Subcutaneous adipose tissue (tissue), 4 donors: ENCODE measurements around the gene SBK2. TPM values are rescaled to one million over a fixed set of nuclear protein-coding genes. Genes with fewer than 3 reads are reported as not detected.

Experiments
- total RNA-seq, 4 donors: library from RNA; depleted of rRNA; stranded (reverse); fragments of >200 nt; gene quantifications; one replicate each; pipeline ENCODE4 v1.1.0, GENCODE V29; 2016
- TF ChIP-seq, protein P1 (sequence below): fragments of 450-650 bp; IDR thresholded peaks from one replicate; pipeline ENCODE4 v1.5.1; 2016; ENCODE audit warnings: low read depth, mild to moderate bottlenecking, control low read depth, antibody characterized with exemption, moderate library complexity

SBK2 gene
- total RNA-seq, 4 donors from 2014 or later: not detected

DNA sequence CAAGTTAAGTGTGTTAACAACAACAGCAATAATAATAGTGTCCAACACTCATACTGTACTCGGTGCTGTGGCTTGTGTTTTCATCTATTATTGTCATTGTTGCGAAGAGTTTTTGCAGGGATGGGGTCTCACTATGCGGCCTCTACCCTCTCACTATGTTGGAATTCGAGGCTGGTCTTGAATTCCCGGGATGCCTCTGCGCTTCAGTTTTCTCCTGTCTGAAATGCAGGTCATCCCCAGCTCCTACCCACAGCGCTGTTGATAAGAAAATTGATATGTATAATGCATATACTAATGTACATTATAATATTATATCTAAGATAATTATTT is 13.4 kb upstream of the SBK2 start:
- TF ChIP-seq, protein P1, sequence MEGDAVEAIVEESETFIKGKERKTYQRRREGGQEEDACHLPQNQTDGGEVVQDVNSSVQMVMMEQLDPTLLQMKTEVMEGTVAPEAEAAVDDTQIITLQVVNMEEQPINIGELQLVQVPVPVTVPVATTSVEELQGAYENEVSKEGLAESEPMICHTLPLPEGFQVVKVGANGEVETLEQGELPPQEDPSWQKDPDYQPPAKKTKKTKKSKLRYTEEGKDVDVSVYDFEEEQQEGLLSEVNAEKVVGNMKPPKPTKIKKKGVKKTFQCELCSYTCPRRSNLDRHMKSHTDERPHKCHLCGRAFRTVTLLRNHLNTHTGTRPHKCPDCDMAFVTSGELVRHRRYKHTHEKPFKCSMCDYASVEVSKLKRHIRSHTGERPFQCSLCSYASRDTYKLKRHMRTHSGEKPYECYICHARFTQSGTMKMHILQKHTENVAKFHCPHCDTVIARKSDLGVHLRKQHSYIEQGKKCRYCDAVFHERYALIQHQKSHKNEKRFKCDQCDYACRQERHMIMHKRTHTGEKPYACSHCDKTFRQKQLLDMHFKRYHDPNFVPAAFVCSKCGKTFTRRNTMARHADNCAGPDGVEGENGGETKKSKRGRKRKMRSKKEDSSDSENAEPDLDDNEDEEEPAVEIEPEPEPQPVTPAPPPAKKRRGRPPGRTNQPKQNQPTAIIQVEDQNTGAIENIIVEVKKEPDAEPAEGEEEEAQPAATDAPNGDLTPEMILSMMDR: no peak

DNA sequence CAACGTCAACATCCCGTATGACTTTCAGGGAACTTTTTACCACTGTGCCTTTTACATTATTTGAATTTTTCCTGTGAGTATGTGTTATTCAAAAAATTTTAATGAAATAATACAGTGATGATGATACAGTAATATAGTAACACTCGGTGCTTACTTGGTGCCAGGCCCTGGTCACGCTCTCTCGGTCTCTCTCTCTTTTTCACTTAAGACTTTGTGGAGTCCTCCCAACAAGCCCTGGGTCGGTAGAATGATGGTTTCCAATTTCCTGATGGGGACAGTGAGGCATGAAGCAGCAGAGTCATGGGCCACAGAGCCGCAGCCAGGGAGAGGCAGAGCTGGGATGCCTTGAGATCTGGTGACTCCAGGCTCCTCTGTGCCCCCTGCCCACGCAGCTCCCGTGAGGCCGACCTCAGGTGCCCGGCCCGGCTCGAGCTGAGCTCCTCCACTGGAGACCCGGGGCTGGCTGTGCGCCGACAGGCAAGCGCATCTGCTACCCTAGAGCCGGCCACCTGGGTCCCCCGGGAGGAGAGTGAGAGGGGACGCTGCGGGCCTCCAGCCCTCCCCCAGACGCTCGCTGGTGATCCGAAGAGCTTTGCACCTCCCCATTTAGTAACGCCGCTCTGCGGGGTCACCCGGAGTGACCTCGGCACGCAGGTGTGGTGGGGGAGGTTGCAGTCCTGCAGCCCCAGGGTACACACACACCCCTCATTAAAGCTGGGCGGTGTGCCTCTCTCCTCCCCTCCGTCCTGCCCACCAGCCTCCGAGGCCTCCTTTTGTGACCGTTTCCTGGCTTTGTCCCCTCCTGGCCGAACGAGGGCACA is 12.8 kb upstream of the SBK2 start:
- TF ChIP-seq, protein P1: no peak

DNA sequence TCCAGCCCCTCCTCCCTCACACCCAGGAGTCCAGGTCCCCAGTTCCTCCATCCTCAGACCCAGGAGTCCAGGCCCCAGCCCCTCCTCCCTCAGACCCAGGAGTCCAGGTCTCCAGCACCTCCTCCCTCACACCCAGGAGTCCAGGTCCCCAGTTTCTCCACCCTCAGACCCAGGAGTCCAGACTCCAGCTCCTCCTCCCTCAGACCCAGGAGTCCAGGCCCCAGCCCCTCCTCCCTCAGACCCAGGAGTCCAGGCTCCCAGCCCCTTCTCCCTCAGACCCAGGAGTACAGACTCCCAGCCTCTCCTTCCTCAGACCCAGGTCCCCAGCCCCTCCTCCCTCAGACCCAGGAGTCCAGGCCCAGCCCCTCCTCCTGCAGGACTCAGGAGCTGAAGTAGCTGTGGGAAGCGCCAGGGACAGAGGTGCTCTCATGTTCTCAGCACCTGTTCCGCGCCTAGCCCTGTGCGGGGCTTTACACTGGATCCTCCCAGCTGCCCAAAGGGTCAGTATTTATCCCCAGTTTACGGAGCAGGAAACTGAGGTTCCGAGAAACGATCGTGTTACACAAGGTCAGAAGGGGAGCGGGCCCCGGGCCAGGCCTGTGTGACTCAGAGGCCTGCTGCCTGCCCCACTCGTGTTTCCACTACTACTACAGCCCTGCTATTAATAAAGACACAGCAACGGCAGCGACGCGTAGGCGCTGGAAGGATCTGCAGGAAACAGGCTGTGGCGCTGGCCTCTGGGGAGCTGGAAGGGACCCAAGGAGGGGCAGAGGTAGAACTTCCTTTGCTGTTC is 10.1 kb upstream of the SBK2 start:
- TF ChIP-seq, protein P1: no peak

DNA sequence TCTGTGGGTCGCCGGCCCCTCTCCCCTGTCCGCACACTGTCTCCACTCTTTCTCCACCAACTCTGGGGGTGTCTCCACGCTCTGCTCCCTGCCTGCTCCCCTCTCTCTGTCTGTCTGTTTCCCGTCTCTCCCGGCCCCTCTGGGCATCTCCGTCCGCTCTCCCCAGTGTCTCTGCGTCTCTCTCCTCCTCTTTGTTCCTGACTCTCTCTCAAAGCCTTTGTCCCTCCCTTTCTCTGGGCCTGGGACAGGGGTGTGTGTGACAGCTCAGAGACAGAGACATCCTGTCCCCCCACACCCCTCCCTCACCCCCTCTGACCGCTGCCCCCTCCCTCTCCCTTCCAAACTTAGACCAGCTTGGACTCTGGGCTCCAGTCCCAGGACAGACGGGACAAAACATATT is 9.1 kb upstream of the SBK2 start:
- TF ChIP-seq, protein P1: no peak

DNA sequence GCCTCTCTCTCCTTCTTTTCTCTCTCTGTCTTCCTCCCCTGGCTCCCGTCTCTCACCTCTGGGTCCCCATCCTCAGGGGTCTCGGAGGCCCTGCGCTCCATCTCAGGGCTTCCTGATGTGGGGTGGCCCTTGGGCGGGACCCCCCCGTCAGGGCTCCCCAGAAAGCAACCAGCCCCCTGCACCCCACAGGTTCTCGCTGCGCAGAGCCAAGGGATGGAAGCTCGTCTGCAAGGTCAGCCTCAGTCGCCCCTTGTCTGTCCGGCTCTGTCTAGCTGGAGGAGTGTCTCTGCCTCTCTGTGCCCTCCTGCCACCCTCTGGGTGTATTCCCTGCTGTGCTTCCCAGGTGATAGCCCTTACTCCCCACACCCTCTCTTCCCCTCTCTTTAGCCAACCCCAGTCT is 8.5 kb upstream of the SBK2 start, which contains the start of gene SBK3:
Gene SBK3 (minus strand): TSS at position 101 of the 400 bp plus-strand sequence. CDS start 0 bp downstream, at position 101.
- TF ChIP-seq, protein P1: no peak

DNA sequence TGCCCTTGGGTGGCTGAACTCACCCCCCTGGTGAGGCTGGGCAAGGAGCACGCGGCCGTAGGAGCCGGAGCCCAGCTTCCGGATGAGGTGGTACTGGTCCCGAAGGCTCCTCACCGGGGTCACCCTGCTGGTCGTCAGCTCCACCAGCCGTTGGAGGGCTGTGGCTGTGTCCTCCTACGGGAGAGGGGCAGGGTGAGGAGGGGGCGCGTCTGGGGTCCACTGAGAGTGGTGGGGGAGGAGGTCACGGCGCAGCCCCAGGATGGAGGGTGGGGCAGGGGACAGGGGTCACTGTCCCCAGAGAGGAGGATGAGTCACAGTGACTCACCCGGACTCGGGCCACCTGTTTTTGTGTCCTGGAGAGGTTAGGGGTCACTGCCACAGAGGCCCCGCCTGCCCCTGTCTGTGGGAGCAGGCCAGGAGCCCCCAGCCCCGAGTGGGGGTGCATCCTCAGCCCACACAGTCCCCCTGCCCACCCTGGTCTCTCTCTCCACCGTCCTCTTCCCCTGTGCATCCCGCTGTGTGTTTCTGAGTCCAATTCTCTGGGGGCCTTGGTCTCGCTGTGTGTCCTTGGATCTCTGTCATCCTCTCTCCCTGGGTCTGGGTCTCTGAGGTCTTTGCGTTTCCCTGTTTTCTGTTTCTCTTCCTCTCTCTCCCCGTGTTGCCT is 8.0 kb upstream of the SBK2 start:
- TF ChIP-seq, protein P1: no peak

DNA sequence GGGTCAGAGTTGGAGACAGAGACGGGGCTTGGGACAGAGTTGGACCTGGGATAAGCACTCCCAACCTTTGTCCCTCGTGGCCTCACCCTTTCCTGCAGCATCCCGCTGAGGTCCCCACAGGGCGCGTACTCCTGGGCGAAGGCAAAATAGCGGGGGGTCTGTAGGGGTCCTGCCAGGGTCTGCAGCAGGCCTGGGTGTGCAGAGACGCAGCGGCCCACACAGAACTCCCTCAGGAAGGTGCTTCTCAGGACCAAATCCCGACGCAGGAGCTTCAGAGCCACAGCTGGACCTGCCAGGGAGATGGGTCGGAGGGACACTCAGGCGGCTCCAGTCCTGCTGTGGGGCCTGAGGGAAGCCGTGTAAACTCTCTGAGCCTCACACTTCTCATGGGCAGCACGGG is 7.1 kb upstream of the SBK2 start:
- TF ChIP-seq, protein P1: no peak
